NCI-H2171 (cell line): ENCODE measurements around the gene ALS2CL.
"Not testable (repeated sequence)": the region's sequence is repeated elsewhere in the genome, so short reads cannot be mapped to it uniquely, and the experiment has no call there.

Experiments
- DNase-seq: peaks from one replicate; lab custom pipeline; 2025; lab: John Stamatoyannopoulos, UW

Gene ALS2CL

GRCh38 chr3:46693038-46693891 is at the start of gene ALS2CL:
TSS of gene ALS2CL (minus strand) at chr3:46693679. CDS start at chr3:46689440, 4,239 bp downstream.
- DNase-seq: no peak

- no peak for DNase-seq
These were observed 49.6 kb upstream of the ALS2CL start for GRCh38 chr3:46742992-46743585.

DNA sequence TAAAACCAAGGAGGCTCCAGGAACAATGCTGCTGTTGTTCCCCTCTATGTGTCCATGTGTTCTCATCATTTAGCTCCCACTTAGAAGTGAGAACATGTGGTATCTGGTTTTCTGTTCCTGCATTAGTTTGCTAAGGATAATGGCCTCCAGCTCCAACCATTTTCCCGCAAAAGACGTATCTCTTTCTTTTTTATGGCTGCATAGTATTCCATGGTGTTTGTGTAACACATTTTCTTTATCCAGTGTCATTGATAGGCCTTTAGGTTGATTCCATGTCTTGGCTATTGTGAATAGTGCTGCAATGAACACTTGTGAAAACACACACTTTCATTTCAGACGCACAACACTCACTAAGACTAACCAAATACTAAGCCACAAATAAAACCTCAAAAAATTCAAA is 46.1 kb upstream of the ALS2CL start:
- not testable (repeated sequence) for DNase-seq

- DNase-seq: no peak
These were observed 43.9 kb upstream of the ALS2CL start for GRCh38 chr3:46737329-46737731.

- no peak for DNase-seq
These were observed 42.8 kb upstream of the ALS2CL start for GRCh38 chr3:46736006-46736872.

DNA sequence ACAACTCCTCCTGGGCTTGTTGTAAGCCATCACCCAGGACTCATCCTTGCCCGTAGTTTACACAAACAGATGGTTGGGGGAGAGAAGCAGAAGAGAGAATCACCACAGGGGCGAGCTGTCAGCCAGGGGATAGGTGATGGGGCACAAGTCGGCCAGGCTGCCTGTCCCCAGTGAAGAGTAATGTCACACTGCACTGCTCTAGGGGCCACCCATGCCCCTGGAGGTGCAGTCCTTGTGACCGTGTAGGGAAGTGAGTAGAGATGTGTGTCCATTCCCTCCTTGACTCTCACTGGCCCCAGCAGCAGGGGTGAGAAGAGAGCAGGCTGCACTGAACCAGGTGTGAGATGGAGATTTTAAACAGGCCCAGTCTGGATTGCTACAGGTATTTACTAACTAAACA is 41.3 kb upstream of the ALS2CL start:
- DNase-seq: no peak

DNA sequence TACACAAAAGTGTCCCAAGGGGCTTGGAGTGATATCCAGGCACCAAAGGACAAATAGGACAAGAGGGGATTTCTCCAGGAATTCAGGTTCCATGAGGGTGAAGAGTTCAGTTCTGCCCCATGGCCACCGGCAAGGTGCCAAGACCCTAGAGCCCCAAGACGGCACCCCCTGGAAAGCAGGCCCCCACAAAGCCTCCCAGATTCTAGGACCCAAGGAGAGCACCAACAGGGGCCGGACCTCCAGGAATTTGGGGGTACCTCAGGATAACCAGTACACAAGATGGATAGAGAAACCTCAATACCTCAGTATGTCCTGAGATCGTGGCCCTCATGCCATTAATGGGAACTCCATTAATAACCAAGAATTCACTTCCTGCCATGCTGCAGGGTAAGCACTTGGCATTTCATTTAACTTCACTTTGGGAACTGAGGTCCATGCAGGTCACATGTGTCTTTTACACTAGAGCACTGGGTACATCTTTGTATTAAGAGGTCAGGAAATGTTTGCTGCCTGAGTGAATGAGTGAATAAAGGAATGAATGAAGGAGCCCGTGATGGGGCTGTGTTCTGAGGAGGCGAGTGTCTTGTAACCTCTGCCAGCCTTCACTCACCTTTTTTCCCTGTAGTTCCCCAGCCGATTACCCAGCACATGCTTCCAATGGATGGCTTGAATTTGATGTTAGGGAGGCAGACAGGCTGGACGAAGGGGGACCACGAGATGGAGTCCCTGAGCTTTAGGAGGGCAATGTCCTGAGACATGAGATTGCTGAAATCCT is 39.7 kb upstream of the ALS2CL start:
- DNase-seq: no peak

DNA sequence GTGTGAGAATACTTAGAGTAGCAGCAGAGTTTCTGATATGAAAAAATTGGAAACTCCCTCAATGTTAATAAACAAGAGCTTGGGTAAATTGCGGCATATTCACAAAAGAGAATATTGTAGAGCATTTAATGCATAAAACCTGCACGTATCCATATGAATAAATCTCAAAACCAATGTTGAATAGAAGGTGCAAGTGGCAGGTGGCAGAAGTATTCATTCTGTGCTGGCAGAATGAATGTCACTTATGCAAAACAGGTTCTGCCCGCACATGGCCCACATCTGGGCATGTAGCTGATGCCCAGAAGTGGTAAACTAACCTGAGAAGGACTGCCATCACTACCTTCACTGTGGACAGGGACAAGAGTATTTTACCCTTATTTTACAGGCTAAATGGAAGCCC is 38.3 kb upstream of the ALS2CL start:
- no peak for DNase-seq

GRCh38 chr3:46730819-46731218 is 37.3 kb upstream of the ALS2CL start:
- DNase-seq: no peak

- DNase-seq: no peak
These were observed 35.6 kb upstream of the ALS2CL start for GRCh38 chr3:46729038-46729437.

- no peak for DNase-seq
These were observed 32.3 kb upstream of the ALS2CL start for GRCh38 chr3:46725621-46726314.

- no peak for DNase-seq
These were observed 30.9 kb upstream of the ALS2CL start for GRCh38 chr3:46724424-46724823.

- no peak for DNase-seq
These were observed 29.0 kb upstream of the ALS2CL start for GRCh38 chr3:46722443-46722842.

GRCh38 chr3:46721009-46721408 is 27.5 kb upstream of the ALS2CL start:
- DNase-seq: no peak

DNA sequence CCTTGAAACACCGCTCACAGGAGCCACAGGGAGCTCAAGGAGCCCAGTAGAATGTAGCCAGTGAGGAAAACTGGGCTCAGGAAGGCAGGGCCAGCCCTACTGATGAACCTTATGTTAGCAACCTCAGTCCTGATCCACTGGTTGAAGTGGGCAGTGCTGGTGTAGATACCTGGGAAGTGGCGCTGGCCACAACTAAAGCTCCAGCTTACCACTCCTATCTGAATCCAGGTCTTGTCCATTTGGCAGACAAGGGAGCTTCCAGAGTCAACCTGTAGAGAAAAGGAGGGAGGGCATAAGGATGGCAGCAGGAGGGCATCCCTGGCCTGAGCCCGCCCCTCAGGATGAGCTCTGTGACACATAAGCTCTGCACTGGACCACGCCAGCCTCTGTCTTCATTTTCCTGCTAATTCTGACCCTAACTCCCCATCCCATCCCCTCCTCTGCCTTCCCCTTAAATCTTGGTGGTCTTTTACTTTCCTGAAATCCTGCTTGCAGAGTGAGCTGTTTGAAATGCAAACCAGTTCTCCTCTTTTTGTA is 26.3 kb upstream of the ALS2CL start:
- no peak for DNase-seq

DNA sequence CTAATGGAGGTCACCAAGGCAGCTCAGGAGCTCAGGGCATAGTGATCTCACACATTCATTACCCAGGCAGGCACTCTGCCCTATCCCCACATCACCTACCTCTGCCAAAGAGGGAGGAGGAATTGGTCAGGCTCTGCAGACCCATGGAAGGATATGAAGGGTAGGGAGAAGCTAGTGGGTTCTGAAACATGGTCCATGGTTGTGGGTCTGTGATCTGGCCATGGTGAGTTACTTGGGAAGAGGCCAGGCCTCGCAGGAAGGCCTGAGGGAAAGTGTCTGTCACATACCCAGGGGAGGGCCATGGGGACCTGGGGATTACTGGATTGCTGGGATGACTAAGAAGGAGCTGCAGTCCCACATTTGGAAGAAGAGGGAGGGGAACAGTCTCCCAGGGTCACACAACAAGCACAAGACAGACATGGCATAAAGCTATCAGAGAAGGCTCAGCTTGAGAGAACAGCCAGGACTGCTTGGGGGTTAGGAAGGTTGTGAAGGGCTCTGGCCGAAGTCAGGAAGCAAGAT is 25.6 kb upstream of the ALS2CL start:
- no peak for DNase-seq

- no peak for DNase-seq
These were observed 24.2 kb upstream of the ALS2CL start, which contains the start of gene PRSS50 for GRCh38 chr3:46717447-46718231. TSS of gene PRSS50 (minus strand) at chr3:46717869. CDS start at chr3:46717824, 45 bp downstream.

DNA sequence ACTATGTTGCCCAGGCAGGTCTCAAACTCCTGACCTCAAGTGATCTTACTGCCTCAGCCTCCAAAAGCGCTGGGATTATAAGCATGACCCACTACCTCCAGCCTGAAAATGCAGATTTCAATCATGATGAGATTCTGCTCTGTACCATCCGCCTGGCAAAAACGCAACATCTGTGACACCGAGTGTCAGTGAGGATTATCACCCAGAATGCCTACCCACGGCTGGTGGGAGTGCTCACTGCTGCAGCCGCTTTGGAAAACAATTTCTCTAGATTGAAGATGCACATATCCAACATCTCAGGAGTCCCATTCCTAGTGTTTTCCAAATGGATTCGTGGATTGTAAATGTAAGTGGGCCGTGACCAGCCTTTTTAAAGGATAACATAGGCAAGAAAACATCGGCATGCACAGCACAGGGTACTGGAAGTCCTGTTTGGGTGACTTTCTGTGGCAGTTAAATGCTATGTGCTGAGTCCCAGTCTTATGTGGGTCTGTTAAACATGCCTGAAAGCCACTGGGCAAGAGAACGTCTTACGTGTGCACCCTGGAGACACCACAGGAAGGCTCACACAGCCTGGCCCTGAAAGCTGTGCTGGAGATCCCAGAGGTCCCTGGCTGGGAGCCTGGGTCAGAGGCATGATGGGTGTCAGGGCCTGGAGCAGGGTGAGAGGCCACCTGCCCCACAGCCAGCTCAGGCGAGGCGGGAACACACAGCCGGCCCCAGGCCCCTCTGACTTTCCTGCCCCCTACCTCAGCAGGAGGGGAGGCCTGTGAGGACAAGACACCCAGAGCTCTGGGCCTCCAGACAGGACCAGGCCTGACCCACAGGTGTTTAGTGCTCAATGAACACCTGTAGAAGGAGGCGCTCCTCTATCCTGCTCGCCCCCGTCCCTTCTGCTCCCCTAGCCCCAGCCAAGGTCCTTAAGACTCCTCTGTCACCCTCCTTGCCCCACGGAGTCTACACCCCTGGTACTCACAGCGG is 23.3 kb upstream of the ALS2CL start:
- DNase-seq: no peak
